Right lobe of liver (tissue), 6 donors: Measurements from ENCODE around the gene SCAANT1. TPM values are rescaled to one million over a fixed set of nuclear protein-coding genes. Genes with fewer than 3 reads are reported as not detected.

ENCODE experiments used
- ATAC-seq, 4 donors: fragments of 200-7000 bp; cut with Tn5 transposase; one replicate each; pipeline ENCODE4 v1.9.1; 2020; ENCODE audit warnings: mild to moderate bottlenecking in 4 of 4, moderate library complexity in 4 of 4
- DNase-seq, 3 donors: peaks; one replicate each; pipeline ENCODE4 v3.0.0-alpha.2; 2020
- H3K27ac ChIP-seq, 3 donors: fragments of 200-600 bp; one replicate each; pipeline ENCODE4 v1.8.0; 2022
- H3K27me3 ChIP-seq, 2 donors: fragments of 200-600 bp; one replicate each; pipeline ENCODE4 v1.8.0; 2022
- H3K36me3 ChIP-seq, 4 donors: fragments of 200-600 bp; sonication (generic) in 1 of 4; one replicate each; pipeline versions ENCODE4 v1.5.1 to v1.8.0; 2017 to 2022; ENCODE audit warnings: control low read depth in 1 of 4
- H3K4me1 ChIP-seq, 4 donors: fragments of 200-600 bp; sonication (generic) in 1 of 4; one replicate each; pipeline versions ENCODE4 v1.5.1 to v1.8.0; 2017 to 2022; ENCODE audit warnings: control low read depth in 1 of 4
- H3K4me3 ChIP-seq, 3 donors: fragments of 200-600 bp; one replicate each; pipeline ENCODE4 v1.8.0; 2022
- H3K9me3 ChIP-seq, 4 donors: fragments of 200-600 bp; sonication (generic) in 1 of 4; one replicate each; pipeline versions ENCODE4 v1.5.1 to v1.8.0; 2017 to 2022; ENCODE audit warnings: control low read depth in 1 of 4
- CTCF ChIP-seq, 4 donors: fragments of 200-600 bp in 3 of 4; fragments of 450-650 bp in 1 of 4; IDR thresholded peaks; one replicate each; pipeline versions ENCODE4 v1.5.1 to v1.8.0; 2016 to 2022; ENCODE audit warnings: antibody characterized with exemption in 4 of 4, mild to moderate bottlenecking in 2 of 4
- POLR2A ChIP-seq: fragments of 450-650 bp; IDR thresholded peaks from one replicate; pipeline ENCODE4 v1.6.1; 2017; ENCODE audit warnings: antibody characterized with exemption, mild to moderate bottlenecking
- WGBS: methylation state at CpG from one replicate; pipeline ENCODE4 v1.1.6; 2018; ENCODE audit warnings: low coverage, low lambda C conversion rate; ENCODE audit not compliant: insufficient coverage; ENCODE audit errors: missing lambda C conversion rate; 5-methylcytosine and 5-hydroxymethylcytosine counted together
- intact Hi-C, 2 donors: fragments of 100-400 bp; cut with DNase I; formaldehyde crosslinking; loops; one replicate each; pipeline versions ENCODE4 v1.11.2 to v1.14.1; 2022
- total RNA-seq, 6 experiments: library from RNA; depleted of rRNA in 2 of 6; stranded (reverse); fragments of >200 nt in 2 of 6; fragmentation: NEBNext Ultra II Directional in 3 of 6; extraction: Animal tissue kit (Norgen Biotek cat#: 25700) in 3 of 6; gene quantifications; one replicate each; pipeline versions ENCODE4 v1.1.0 to v1.2.4, GENCODE V29; 2016 to 2023
- donor health status: DM: no; HTN: yes; CAD: no.
- donor health status: DM: no; HTN: no; CAD: no.
- donor health status: DM: no; HTN: no; CAD: no.
- donor health status: DM: no; HTN: yes; CAD: no.
- donor health status: DM: no; HTN: yes; CAD: no.

The SCAANT1 gene
- total RNA-seq, 6 experiments from 2014 or later, result not detected

DNA sequence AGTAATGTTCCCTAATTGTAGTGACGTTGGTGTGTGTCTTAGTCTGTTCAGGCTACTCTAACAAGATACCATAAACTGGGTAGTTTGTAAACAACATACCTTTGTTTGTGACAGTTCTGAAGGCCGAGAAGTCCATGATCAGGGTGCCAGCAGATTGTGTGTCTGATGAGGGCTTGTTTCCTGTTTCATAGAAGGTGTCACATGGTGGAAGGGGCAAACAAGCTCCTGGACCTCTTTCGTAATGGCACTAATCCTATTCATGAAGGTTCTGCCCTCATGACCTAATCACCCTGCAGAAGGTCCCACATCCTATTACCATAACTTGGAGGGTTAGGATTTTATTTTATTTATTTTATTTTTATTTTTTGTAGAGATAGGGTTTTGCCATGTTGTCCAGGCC is 37.4 kb downstream of the SCAANT1 start:
- H3K27ac ChIP-seq, result no peak overlapping the region
- no peaks in the 10 kb centered on the region for H3K4me1 ChIP-seq
- H3K9me3 ChIP-seq, result no peaks in the 10 kb centered on the region
- intact Hi-C loops, result no loop called here
- no peak overlapping the region for H3K4me3 ChIP-seq
- no peak for DNase-seq
- H3K36me3 ChIP-seq, result no peaks in the 10 kb centered on the region
- ATAC-seq, result peak in 3 of 4 donors; percentile 46 to 82 (median 52)
- 48% methylated on average over 3 of the region's 3 CpGs for WGBS
- no peak for TF ChIP-seq CTCF (IDR thresholded peaks at IDR 0.05)
- TF ChIP-seq POLR2A, result no peak
- no peaks in the 10 kb centered on the region for H3K27me3 ChIP-seq

- no peaks in the 10 kb centered on the region for H3K27me3 ChIP-seq
- no peak overlapping the region for H3K4me3 ChIP-seq
- no peaks in the 10 kb centered on the region for H3K9me3 ChIP-seq
- WGBS, result 75% methylated on average over 2 of the region's 2 CpGs
- TF ChIP-seq CTCF (IDR thresholded peaks at IDR 0.05) (no peak), POLR2A (no peak)
- intact Hi-C loops, result no loop called here
- H3K36me3 ChIP-seq, result no peaks in the 10 kb centered on the region
- no peak overlapping the region for H3K27ac ChIP-seq
- H3K4me1 ChIP-seq, result no peaks in the 10 kb centered on the region
- DNase-seq (no peak), ATAC-seq (no peak)
These were observed 39.9 kb downstream of the SCAANT1 start for GRCh38 chr3:63872135-63872924.

DNA sequence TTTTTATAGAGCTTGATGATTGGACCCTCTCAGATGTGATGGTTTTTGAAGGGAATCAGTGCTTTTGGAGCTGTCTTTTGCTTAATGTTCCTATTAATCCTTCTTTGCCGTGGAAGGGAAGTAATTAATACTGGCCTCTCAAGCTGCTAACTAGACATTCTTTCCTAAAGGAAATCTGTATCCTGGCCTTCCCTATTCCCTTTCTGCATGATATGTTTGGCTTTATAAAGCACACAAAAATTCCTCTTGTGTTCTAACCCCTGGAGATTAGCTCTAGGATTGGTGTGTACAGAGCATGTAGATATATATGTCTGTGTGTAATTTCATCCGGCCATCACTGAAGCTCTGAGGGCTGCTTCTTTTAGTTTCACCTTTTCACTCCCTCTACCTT is 41.6 kb downstream of the SCAANT1 start:
- Histone ChIP-seq H3K4me1 (no peaks in the 10 kb centered on the region), H3K9me3 (no peaks in the 10 kb centered on the region), H3K4me3 (no peak overlapping the region), H3K27me3 (no peaks in the 10 kb centered on the region), H3K27ac (no peak overlapping the region), H3K36me3 (no peaks in the 10 kb centered on the region)
- DNase-seq (no peak), ATAC-seq (no peak)
- intact Hi-C loops, result no loop called here
- 71% methylated on average over 1 of the region's 2 CpGs for WGBS
- TF ChIP-seq CTCF (IDR thresholded peaks at IDR 0.05), result no peak
- TF ChIP-seq POLR2A, result no peak

- H3K9me3 ChIP-seq, result no peaks in the 10 kb centered on the region
- no peak overlapping the region for H3K27ac ChIP-seq
- WGBS, result 83% methylated on average over 3 of the region's 3 CpGs
- ATAC-seq (no peak), DNase-seq (no peak)
- no peak overlapping the region for H3K4me3 ChIP-seq
- H3K4me1 ChIP-seq, result peaks cover 0 to 3% (median 0%) of the 10 kb centered on the region in 4 donors
- intact Hi-C loops, result loop anchor here in 1 of 2 donors (10.0 kb wide), 1 partner anchor 125 kb away; no protein-coding TSS in a partner anchor
- H3K27me3 ChIP-seq, result no peaks in the 10 kb centered on the region
- H3K36me3 ChIP-seq, result no peaks in the 10 kb centered on the region
- TF ChIP-seq POLR2A, result no peak
These were observed 42.1 kb downstream of the SCAANT1 start for GRCh38 chr3:63869940-63870614.

GRCh38 chr3:63867225-63867624 is 45.0 kb downstream of the SCAANT1 start:
- H3K27me3 ChIP-seq, result no peaks in the 10 kb centered on the region
- peaks cover 0 to 13% (median 3%) of the 10 kb centered on the region in 4 donors for H3K4me1 ChIP-seq
- ATAC-seq (no peak), DNase-seq (no peak)
- intact Hi-C loops, result loop anchor here in 1 of 2 donors (10.0 kb wide), 1 partner anchor 128 kb away; no protein-coding TSS in a partner anchor
- TF ChIP-seq CTCF (IDR thresholded peaks at IDR 0.05) (no peak), POLR2A (no peak)
- 90% methylated on average over 1 of the region's 1 CpG for WGBS
- no peak overlapping the region for H3K27ac ChIP-seq
- H3K36me3 ChIP-seq, result no peaks in the 10 kb centered on the region
- no peaks in the 10 kb centered on the region for H3K9me3 ChIP-seq
- H3K4me3 ChIP-seq, result no peak overlapping the region
